Activated CD8-positive, alpha-beta memory T cell treated with anti-CD3 and anti-CD28 coated beads for 24 hours (primary cell): ENCODE data around the gene PYROXD2.
"Not testable (repeated sequence)": the region's sequence is repeated elsewhere in the genome, so short reads cannot be mapped to it uniquely, and the experiment has no call there.

Source experiments
- DNase-seq: peaks from one replicate; pipeline ENCODE4 v3.0.0-alpha.2; 2020

The PYROXD2 gene

GRCh38 chr10:98364432-98365102 is 50.4 kb downstream of the PYROXD2 start:
- DNase-seq = no peak

DNA sequence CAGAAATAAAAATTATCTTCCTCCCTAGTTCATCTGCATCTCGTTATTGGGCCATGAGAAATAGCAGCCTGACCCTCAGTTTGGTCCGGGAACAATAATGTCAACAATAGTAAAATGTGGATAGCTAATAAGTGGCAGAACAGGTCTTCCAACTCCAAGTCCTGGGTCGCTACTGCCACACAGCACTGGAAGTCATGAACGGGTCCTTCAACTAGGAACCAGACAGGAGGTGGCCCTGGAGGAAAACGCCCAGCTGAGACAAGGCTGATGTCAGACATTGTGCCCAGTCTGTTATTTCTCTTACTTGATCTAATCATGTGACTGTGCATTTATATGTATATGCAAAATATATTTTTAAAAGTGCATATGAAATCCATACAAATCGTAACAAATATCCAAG is 51.8 kb downstream of the PYROXD2 start:
- no peak for DNase-seq

DNA sequence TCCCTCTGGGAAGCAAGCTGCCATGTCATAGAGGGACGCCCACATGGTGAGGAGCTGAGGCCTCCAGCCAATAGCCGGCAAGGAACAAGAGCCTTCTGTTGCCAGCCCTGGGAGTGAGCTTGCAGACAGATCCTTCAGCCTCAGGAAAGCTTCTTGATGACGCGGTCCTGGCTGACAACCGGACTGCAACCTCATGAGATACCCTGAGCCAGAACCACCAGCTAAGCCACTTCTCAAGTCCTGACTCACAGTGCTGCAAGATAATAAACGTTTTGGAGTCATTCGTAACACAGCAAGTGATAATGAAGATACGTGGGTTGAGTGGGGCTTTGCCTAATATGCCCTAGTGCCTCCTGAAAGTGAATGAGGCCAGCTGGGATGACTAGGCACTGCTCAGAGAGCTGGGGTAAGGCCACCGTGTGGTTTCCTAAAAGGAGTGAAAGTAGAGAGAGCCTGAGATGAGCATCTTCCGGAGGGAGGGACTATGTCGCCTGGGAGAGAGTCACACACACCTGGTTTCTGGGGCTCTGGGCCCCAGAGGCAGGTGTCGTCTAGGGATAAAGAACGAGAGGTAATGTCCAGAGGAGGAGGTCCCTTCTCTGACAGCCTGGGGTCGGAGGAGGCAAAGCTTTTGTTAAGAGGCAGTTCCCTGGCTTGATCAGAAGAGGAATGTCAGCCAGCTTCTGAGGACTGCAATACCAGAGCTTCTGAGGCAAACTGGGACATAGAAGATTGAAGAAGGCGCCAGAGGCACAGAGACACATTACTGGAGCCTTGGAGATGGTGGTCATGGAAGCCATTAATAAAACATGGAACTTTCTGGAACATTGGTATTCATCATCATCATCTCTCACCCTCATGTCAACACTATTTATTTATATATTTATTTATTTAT is 53.6 kb downstream of the PYROXD2 start:
- no peak for DNase-seq

DNA sequence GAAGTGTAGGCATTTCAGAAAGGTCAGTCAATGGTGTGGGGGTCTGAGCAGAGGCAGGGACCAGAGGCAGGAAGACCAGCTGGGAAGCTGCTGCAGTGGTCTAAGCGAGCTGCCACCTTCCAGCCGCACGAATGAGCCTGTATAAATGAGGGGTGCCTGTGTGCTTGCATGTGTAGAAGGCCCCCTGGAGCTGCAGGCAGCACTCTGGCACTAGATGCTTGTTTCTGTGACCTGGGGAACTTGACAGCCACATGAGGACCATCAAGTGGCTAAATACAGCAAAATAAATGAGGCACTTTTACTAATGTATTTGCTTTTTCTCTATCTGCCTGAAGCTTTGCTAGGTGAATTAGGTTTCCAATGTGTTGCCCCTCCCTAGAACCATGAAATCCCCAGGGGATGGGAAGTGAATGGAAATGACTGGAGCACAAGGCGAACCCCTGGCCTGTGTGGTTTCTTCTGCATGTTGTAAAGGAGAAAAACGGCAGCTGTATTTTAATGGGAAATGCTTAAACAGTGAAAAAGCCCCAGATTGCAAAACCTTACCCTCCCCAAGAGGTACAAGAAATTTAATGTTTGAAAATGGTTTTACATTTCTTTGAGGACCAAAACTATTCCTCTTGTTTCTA is 57.7 kb downstream of the PYROXD2 start:
- DNase-seq = no peak

DNA sequence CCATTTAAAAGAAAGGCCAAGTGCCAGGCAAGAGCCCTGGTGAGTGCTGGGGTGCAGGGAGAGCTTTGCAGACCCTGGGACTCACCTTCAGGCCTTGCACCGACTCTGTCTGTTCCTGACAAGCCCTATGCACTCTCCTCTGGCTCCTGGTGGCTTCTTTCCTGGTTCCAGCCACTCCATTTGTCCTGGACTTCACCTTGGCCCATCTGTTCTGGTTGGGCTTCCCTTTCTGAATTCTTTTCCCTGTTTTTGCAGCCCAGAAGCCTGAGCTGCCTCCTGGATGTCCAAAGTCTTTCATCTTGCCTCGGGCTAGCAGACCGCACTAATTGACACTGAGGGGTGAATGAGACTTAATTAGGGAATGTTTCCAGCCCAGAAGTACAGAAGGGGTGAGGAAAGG is 60.5 kb downstream of the PYROXD2 start:
- no peak for DNase-seq

DNA sequence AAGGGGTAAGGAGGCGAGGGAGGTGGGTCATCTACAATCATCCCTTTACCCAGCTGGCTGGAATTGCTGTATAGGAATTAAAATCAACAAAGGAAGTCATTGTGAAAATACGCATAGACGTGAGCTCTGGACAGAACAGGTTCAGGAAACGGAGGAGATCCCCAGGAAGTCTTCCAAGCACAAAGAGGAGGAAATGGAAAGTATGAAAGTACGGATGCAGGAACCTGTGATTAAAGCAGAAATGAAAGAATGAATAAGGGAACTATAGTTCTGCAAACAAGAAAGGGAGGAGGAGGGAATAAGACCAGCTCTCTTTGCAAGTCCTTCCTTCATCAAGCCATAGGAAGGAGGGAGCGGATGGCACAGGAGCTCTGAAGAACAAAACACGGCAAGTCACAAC is 61.8 kb downstream of the PYROXD2 start:
- DNase-seq = no peak

- no peak for DNase-seq
Observed at GRCh38 chr10:98351831-98352402, 63.1 kb downstream of the PYROXD2 start.

DNA sequence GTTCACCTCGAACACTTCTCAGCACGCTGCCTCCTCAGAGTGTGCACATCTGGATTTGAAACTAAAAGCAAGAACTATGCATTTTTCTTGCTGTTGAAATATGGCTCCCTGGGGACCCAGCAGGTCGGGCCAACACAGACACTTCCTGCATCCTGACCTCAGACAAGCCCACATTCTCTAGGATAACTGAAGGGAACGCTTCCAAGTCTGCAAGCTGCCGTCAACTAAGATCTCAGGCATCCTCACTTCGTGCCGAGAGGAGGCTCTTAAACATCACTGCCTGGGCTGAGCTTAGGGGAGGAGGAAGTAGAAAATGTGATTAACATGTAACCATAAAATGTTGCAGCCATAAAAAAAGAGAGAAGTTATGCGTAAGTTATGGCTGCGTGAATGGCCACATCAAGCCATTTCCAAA is 65.5 kb downstream of the PYROXD2 start:
- no peak for DNase-seq

DNA sequence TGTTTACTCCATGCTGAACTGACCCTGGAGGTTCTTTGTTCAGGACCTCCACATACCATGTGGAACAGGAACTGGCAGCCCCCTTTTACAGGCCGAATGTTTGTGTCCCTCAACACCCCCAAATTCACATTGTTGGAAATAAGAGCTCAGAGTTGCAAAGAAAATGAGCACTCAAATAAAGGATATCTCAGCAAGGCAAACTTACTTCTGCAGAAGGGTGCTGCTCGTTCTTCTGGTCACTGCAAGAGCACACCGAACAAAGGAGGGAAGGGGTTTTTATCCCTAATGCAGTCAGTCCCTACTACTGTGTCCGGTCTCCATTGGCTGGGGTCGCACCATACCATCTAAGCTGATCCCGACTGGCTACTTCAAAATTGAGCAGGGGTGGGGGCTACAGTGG is 68.1 kb downstream of the PYROXD2 start:
- no peak for DNase-seq

DNA sequence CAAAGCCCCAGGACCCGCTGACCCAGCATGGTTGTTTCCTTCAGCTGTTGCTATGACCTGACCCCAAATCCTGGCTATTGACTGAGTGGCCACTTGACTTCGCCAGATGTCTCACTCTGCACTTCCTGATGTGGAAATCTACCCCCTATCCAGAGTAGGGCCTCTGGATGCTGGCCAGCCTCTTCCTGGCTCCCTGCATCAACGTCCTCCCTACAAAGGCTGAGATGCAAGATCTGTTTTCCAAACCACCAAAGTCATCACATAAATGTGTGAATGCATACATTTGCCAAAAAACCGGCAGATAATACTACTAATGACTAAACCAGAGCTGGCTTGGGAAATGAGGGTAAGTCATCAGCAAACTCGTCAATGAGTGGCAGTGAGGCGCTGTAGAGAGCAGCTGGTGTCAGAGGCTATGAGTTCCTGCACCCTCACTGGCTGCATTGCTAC is 70.4 kb downstream of the PYROXD2 start:
- DNase-seq = no peak

DNA sequence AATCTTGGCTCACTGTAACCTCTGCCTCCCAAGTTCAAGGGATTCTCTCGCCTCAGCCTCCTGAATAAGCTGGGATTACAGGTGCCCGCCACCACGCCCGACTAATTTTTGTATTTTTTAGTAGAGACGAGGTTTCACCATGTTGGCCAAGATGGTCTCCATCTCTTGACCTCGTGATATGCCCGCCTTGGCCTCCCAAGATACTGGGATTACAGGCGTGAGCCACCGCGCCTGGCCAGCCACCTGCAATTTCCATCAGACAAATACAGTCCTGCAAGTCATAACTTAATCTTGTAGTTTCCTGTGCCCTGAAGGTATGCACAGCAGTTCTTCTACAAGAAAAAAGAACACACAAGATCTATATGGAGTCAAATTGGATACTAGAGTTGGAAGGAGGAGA is 73.3 kb downstream of the PYROXD2 start:
- DNase-seq = not testable (repeated sequence)

DNA sequence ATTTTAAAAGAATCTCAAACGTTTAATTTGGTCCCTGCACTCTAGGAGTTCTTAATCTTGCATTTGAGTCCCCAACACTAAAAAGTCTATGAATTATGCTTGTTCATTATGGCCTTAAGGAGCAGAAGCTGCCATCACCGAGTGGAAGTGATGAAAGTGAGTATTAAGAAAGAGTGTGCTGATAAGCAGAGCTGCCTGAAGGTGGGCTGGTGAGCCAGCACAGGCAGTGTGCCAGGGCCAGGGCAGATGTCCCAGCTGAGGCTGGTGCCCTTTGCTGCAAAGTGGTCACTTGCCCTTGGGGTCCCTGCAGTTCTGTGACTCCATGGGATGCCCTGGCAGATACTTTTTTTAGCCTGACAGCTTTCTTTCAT is 74.1 kb downstream of the PYROXD2 start:
- DNase-seq = no peak

GRCh38 chr10:98340261-98340939 is 74.6 kb downstream of the PYROXD2 start:
- DNase-seq = no peak

DNA sequence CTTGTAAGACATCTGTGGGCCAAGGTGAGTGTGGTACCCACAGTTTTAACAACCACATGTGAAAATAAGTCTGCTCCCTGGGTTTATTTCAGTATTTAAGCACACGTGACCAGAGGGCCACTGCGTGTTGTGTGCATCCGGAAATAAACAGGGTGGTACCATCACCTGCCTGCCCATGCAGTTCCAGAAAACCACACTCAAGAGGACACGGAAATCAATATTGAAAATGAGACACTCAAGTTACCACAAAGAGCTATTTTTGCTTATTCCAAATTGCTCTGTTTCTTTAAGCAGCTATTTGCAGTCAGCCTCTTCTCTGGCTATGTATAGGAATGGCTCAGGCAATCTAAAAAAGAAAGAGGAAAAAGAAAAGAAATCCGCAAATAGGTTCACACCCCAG is 75.2 kb downstream of the PYROXD2 start:
- no peak for DNase-seq

DNA sequence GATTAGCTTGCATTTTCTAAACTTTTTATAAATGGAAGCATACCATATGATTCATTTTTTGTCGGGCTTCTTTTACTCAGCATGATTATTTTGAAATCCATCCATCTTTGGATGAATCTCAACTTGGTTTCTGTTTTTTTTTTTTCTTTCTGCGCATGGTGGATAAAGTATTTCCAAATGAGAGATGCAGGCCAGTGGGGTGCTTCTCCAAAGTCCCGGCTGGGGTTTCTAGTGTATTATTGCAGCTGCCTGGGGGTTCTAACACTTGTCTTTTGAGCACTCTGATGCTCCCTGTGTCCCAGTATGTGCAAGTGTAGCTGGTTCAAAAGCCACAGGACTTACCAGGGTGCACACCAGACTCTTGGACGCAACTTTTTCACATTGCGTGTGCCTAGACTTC is 76.1 kb downstream of the PYROXD2 start:
- no peak for DNase-seq

- no peak for DNase-seq
Observed at GRCh38 chr10:98338318-98338717, 76.7 kb downstream of the PYROXD2 start.

- no peak for DNase-seq
Observed at GRCh38 chr10:98337484-98337883, 77.5 kb downstream of the PYROXD2 start.
